Hematopoietic multipotent progenitor cell (in vitro differentiated cells): ENCODE measurements around the gene LRPPRC. TPM values are rescaled to one million over a fixed set of nuclear protein-coding genes. Genes with fewer than 3 reads are reported as not detected.
A peak's percentile ranks its signal among the peaks of the same experiment; 100 is the strongest.
"Not testable (repeated sequence)": the region's sequence is repeated elsewhere in the genome, so short reads cannot be mapped to it uniquely, and the experiment has no call there.

Source experiments
- DNase-seq, 3 donors: peaks; one replicate each; pipeline ENCODE4 v3.0.0-alpha.2; 2011 to 2015; ENCODE audit warnings: low read depth in 2 of 3, low spot score in 2 of 3
- total RNA-seq: library from RNA; depleted of rRNA; stranded (reverse); fragments of >200 nt; gene quantifications from one replicate; pipeline ENCODE4 v1.2.3, GENCODE V29; 2012

Gene LRPPRC
- total RNA-seq, 1 donor: 24.8 TPM

- no peak for DNase-seq
Observed at GRCh38 chr2:43924463-43924862, 71.3 kb downstream of the LRPPRC start.

GRCh38 chr2:43911136-43911790, 84.5 kb downstream of the LRPPRC start:
- not testable (repeated sequence) for DNase-seq

- no peak for DNase-seq
Observed at GRCh38 chr2:43906448-43907109, 89.2 kb downstream of the LRPPRC start.

GRCh38 chr2:43905871-43906270, 89.9 kb downstream of the LRPPRC start:
- no peak for DNase-seq

- DNase-seq: no peak
Observed at GRCh38 chr2:43905371-43905803, 90.4 kb downstream of the LRPPRC start.

- no peak for DNase-seq
Observed at GRCh38 chr2:43899589-43899988, 96.2 kb downstream of the LRPPRC start.

GRCh38 chr2:43898838-43899346, 96.9 kb downstream of the LRPPRC start:
- no peak for DNase-seq

- peak in 1 of 3 donors; percentile 6 for DNase-seq
Observed at GRCh38 chr2:43898134-43898837, 97.5 kb downstream of the LRPPRC start.

GRCh38 chr2:43897492-43897891, 98.3 kb downstream of the LRPPRC start:
- no peak for DNase-seq

GRCh38 chr2:43896906-43897305, 98.9 kb downstream of the LRPPRC start:
- no peak for DNase-seq

GRCh38 chr2:43894743-43895142, 101.0 kb downstream of the LRPPRC start:
- DNase-seq: no peak

GRCh38 chr2:43890855-43891254, 104.9 kb downstream of the LRPPRC start:
- DNase-seq: no peak

GRCh38 chr2:43889416-43889815, 106.4 kb downstream of the LRPPRC start:
- no peak for DNase-seq

- no peak for DNase-seq
Observed at GRCh38 chr2:43887176-43887575, 108.6 kb downstream of the LRPPRC start.

GRCh38 chr2:43885132-43885632, 110.6 kb downstream of the LRPPRC start:
- no peak for DNase-seq

GRCh38 chr2:43884689-43885088, 111.1 kb downstream of the LRPPRC start:
- DNase-seq: no peak

GRCh38 chr2:43882312-43882711, 113.5 kb downstream of the LRPPRC start:
- no peak for DNase-seq

- no peak for DNase-seq
Observed at GRCh38 chr2:43880952-43881351, 114.8 kb downstream of the LRPPRC start.

- DNase-seq: no peak
Observed at GRCh38 chr2:43880471-43880870, 115.3 kb downstream of the LRPPRC start.

GRCh38 chr2:43879261-43879660, 116.5 kb downstream of the LRPPRC start:
- no peak for DNase-seq

- DNase-seq: peak; percentile 9 to 61 (median 22)
Observed at GRCh38 chr2:43877782-43878464, 117.9 kb downstream of the LRPPRC start.
